Kidney (tissue), 14 donors: ENCODE data around the gene SH3PXD2A. TPM values are rescaled to one million over a fixed set of nuclear protein-coding genes. Genes with fewer than 3 reads are reported as not detected.
A peak's percentile ranks its signal among the peaks of the same experiment; 100 is the strongest.

Source experiments
- DNase-seq, 5 donors: peaks; one replicate each; pipeline ENCODE4 v3.0.0-alpha.2; 2013 to 2020
- FAIRE-seq: peaks from 2 replicates; lab custom pipeline; 2012; peaks lifted over from hg19 to GRCh38; lab: Jason Lieb, UNC
- H3K27ac ChIP-seq, 2 donors: one replicate each; pipeline ENCODE4 v1.7.0; 2013; ENCODE audit warnings: low read depth in 2 of 2, low read length in 2 of 2, inconsistent platforms in 1 of 2
- H3K27me3 ChIP-seq: one replicate; pipeline ENCODE4 v1.7.1; 2013; ENCODE audit warnings: low read length, inconsistent platforms; ENCODE audit not compliant: control insufficient read depth, insufficient read depth
- H3K36me3 ChIP-seq, 3 donors: one replicate each; pipeline versions ENCODE4 v1.7.0 to v1.7.1; 2013; ENCODE audit warnings: low read length in 3 of 3, control low read depth in 1 of 3, inconsistent platforms in 1 of 3; ENCODE audit not compliant: insufficient read depth in 3 of 3, control insufficient read depth in 2 of 3
- H3K4me1 ChIP-seq, 3 donors: one replicate each; pipeline versions ENCODE4 v1.7.0 to v1.7.1; 2013; ENCODE audit warnings: low read length in 3 of 3, inconsistent platforms in 1 of 3, low read depth in 1 of 3; ENCODE audit not compliant: control insufficient read depth in 2 of 3, insufficient read depth in 2 of 3
- H3K4me3 ChIP-seq, 3 donors: one replicate each; pipeline versions ENCODE4 v1.7.0 to v1.8.1; 2013; ENCODE audit warnings: low read length in 3 of 3, control low read depth in 1 of 3, inconsistent platforms in 1 of 3
- H3K9ac ChIP-seq, 3 donors: one replicate each; pipeline versions ENCODE4 v1.7.0 to v1.7.1; 2013; ENCODE audit warnings: low read length in 3 of 3, control low read depth in 1 of 3, inconsistent platforms in 1 of 3
- H3K9me3 ChIP-seq, 3 donors: one replicate each; pipeline versions ENCODE4 v1.7.0 to v1.7.1; 2013; ENCODE audit warnings: low read length in 3 of 3, control low read depth in 1 of 3, inconsistent platforms in 1 of 3; ENCODE audit not compliant: control insufficient read depth in 2 of 3, insufficient read depth in 1 of 3
- CTCF ChIP-seq: IDR thresholded peaks from 3 replicates; pipeline ENCODE4 v1.5.1; 2012; ENCODE audit warnings: mild to moderate bottlenecking, moderate library complexity, borderline replicate concordance; ENCODE audit not compliant: insufficient read depth; ENCODE audit errors: extremely low read depth
- intact Hi-C: fragments of 100-400 bp; cut with DNase I; formaldehyde crosslinking; loops from one replicate; pipeline ENCODE4 v1.11.1; 2022
- polyA plus RNA-seq: library from polyadenylated mRNA; stranded (reverse); fragments of 350-450 nt; fragmentation: Illumina TruSeq; extraction: RNeasy Lipid Tissue Mini Kit (QIAGEN cat#74804); gene quantifications from one replicate; pipeline ENCODE4 v1.2.3, GENCODE V29; 2014; ENCODE audit warnings: low read depth, low replicate concordance; ENCODE audit not compliant: insufficient read depth
- total RNA-seq: library from RNA; stranded (reverse); fragmentation: NEBNext Ultra II Directional; extraction: Animal tissue kit (Norgen Biotek cat#: 25700); gene quantifications from one replicate; pipeline ENCODE4 v1.2.1, GENCODE V29; 2021
- donor health status: control.
- donor health status: control.
- donor health status: control.
- donor health status: control.
- donor health status: control.
- donor health status: DM: yes; HTN: yes; CAD: no.
- donor health status: Normal renal cell carcinoma (clear cell type).

The SH3PXD2A gene
- total and polyA plus RNA-seq, 2 donors from 2014 or later: 2.4 to 20.1 TPM

- H3K27ac ChIP-seq: no peak overlapping the region
- H3K4me3 ChIP-seq: no peak overlapping the region
- H3K9ac ChIP-seq: no peak overlapping the region
- FAIRE-seq (no peak), DNase-seq (peak in 1 of 5 donors; percentile 30)
- no peaks in the 10 kb centered on the region for H3K4me1 ChIP-seq
- TF ChIP-seq CTCF: no peak
- H3K27me3 ChIP-seq: no peaks in the 10 kb centered on the region
- H3K36me3 ChIP-seq: no peaks in the 10 kb centered on the region
- intact Hi-C loops: no loop called here
- no peaks in the 10 kb centered on the region for H3K9me3 ChIP-seq
These were observed 73.9 kb downstream of the SH3PXD2A start for GRCh38 chr10:103781329-103782061.

GRCh38 chr10:103780242-103781149 lies 74.9 kb downstream of the SH3PXD2A start:
- intact Hi-C loops: no loop called here
- no peaks in the 10 kb centered on the region for H3K9me3 ChIP-seq

GRCh38 chr10:103778358-103779139 lies 76.8 kb downstream of the SH3PXD2A start:
- peak in 1 of 5 donors; percentile 13 for DNase-seq
- no peak overlapping the region for H3K27ac ChIP-seq
- no peak for TF ChIP-seq CTCF
- intact Hi-C loops: no loop called here
- H3K9me3 ChIP-seq: no peaks in the 10 kb centered on the region
- H3K36me3 ChIP-seq: no peaks in the 10 kb centered on the region
- H3K9ac ChIP-seq: no peak overlapping the region
- no peak for FAIRE-seq
- no peaks in the 10 kb centered on the region for H3K4me1 ChIP-seq
- H3K4me3 ChIP-seq: no peak overlapping the region
- H3K27me3 ChIP-seq: no peaks in the 10 kb centered on the region

More at GRCh38 chr10:103780242-103781149, 74.9 kb downstream of the SH3PXD2A start:
- Histone ChIP-seq H3K4me1 (no peaks in the 10 kb centered on the region), H3K27ac (no peak overlapping the region), H3K36me3 (no peaks in the 10 kb centered on the region), H3K9ac (no peak overlapping the region), H3K27me3 (no peaks in the 10 kb centered on the region), H3K4me3 (no peak overlapping the region)
- no peak for FAIRE-seq
- DNase-seq: peak in 1 of 5 donors; percentile 39
- no peak for TF ChIP-seq CTCF
